HG03139 (cell line): Measurements from ENCODE around the gene ATOH7.
"Not testable (repeated sequence)": the region's sequence is repeated elsewhere in the genome, so short reads cannot be mapped to it uniquely, and the experiment has no call there.

Experiments used
- ATAC-seq: cut with Tn5 transposase; IDR thresholded peaks from one replicate; pipeline ENCODE4 v1.9.1; 2021; ENCODE audit not compliant: unreplicated experiment

ATOH7 gene

DNA sequence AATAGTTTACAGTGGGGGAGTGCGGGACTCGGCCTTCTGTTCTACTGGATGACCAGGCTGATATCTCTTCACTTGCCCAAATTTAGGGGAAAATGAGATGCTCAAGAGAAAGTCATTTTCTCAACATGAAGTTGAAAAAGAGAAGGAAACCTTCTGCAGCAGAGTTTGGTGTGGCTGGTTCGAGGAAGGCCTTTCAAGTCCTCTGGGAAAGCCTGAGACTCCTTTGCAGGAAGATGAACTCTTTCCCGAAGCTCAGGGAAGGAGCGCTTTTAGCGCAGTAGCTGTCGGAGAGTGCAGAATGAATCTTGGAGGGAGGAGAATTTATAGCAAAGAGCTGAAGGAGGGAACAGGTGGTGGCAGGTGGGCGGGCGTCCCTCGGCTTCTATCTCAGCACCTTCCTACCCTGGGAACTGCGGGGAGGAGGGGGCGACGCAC lies at the start of gene ATOH7:
Gene ATOH7 (minus strand): TSS at position 297 of the 435 bp plus-strand sequence. CDS start 436 bp downstream, outside the sequence.
- no peak for ATAC-seq

- ATAC-seq = no peak
Measured at GRCh38 chr10:68280758-68281157, 48.8 kb upstream of the ATOH7 start.

DNA sequence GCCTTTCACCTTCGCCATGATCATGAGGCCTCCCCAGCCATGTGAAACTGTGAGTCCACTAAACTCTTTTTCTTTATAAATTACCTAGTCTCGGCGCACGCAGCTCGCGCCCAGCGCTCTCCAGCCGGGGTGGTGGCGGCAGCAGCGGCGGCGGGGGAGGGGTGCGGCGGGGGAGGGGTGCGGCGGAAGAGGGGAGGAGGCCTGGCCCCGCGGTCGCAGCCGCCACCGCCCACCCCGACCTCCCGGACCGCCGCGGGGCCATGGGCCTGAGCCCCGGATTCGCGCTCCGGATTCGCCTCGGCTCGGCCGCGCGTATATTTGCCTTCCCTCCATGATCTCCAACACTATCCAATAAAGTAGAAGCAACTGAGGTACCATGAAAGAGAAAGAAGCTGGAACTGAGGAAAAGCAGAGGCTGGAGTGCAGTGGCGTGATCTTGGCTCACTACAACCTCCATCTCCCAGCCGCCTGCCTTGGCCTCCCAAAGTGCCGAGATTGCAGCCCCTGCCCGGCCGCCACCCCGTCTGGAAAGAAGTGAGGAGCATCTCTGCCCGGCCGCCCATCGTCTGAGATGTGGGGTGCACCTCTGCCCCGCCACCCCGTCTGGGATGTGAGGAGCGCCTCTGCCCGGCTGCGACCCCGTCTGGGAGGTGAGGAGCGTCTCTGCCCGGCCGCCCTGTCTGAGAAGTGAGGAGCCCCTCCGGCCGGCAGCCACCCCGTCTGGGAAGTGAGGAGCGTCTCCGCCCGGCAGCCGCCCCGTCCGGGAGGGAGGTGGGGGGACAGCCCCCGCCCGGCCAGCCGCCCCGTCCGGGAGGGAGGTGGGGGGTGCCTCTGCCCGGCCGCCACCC lies 47.2 kb upstream of the ATOH7 start:
- not testable (repeated sequence) for ATAC-seq

GRCh38 chr10:68277814-68278213 lies 45.9 kb upstream of the ATOH7 start:
- ATAC-seq = not testable (repeated sequence)

DNA sequence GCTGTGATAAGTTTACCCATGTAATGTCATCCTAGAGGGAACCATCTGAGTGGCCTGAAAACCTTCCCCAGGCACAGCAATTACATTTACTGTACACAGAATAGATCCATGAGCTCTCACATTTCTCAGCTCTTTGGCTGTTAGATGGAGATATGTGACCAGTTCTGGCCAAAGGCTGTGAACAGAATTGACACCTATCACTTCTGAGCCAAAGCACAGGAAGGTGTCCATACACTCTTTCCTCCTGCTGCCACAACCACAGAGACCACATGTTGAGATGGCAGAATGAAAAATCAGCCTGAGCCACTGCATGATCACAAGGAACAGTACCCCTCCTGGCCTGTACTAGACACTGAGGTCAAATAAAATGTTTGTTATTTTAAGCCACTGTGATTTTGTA lies 44.3 kb upstream of the ATOH7 start:
- ATAC-seq = no peak

DNA sequence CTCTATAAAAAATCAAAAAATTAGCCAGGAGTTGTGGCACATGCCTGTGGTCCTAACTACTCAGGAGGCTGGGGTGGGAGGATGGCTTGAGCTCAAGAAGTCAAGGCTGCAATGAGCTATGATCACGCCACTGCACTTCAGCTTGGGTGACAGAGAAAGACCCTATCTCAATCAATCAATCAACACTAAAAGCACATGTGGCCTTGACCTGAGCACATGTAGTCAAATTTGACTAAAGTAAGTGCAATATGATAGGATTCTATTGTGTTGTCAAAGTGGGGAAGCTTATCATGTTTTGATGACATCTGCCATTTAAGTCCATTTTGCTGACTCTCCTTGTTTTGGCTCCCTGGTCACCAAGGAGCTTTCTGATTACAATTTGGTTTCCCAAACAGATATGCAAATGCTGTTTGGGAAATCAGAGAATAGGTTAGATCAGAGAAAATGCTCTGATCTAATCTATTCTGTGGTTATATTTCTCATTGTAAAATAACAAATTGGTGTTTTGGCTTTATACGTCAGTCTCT lies 43.8 kb upstream of the ATOH7 start:
- ATAC-seq = no peak

DNA sequence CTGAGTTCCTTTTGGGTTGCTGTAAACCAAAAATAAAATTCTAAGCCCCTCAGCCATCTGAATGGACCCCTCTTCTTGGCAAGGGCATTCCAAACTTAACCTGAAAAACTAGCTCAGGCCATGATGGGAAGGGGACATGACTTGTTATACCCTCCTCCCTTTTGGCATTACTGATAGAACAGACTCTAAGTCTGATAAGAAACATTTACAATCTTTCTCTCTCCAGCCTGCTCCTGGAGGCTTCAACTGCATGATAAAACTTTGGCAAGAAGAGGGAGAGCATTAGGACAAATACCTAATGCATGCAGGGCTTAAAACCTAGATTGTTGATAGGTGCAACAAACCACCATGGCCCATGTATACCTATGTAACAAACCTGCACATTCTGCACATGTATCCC lies 40.9 kb upstream of the ATOH7 start:
- ATAC-seq = no peak

DNA sequence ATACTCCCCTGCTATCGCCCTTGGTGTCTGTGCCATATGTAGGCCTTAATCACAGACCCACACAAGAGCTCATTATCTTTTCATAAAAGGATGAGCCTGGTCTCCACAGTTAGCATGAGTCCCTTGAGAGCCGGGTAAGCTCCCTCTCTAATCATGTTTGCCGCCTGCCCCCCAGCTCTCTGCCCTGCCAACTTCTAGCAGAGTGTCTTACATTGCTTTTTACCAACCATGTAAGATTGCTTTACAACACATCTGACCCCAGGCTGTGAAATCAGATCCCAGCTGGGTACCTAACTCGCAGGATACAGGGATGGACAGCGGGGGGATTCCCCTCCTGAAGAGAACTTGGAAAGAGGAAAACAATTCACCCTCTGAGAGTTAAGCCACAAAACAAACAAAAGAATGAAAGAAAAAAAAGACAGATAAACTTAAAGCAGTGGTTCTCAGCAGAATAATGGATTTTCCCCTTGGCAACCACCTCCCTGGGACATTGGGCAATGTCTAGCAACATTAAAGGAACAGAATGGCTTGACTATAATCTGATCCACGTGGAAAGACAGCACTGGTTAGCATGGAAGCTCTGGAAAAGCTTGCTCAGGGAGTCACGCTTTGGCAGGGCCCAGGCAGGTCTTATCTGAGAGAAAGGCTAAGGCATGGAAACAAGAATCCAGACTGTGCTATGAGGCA lies 39.4 kb upstream of the ATOH7 start:
- ATAC-seq = no peak

- ATAC-seq = no peak
Measured at GRCh38 chr10:68269562-68270290, 37.8 kb upstream of the ATOH7 start.

DNA sequence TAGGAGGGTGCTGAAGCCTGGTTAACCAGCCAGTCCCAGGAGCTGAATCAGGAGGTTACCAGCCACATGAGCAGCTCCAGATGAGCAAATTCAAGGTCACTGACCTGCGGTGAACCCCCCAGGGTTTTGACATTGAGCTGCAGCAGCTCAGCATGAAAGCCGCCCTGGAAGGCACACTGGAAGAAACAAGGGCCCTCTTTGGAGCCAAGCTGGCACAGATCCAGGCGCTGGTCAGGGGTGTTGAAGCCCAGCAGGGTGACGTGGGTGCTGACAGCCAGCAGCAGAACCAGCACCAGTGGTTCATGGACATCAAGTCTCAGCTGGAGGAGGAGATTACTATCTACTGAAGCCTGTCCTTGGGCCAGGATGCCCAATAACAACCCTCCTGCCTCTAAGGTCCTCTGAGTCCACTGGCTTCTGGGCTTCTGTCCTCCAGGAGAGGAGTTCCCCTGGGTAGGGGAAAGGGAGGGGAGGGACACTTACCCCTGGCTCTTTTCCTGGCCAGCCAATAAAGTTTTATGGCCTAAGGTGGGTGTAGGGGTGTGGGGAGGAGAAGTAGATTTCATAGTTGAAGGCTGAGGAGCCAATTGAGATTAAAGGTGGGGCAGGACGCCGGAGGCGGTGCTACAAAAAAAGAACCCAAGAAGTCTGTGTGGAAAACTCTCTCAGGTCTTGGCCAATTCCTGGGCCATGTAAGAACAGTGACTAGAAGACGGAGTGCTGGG lies 29.4 kb upstream of the ATOH7 start:
- ATAC-seq = no peak

GRCh38 chr10:68253346-68253745 lies 21.4 kb upstream of the ATOH7 start:
- no peak for ATAC-seq

- no peak for ATAC-seq
Measured at GRCh38 chr10:68251625-68252495, 19.9 kb upstream of the ATOH7 start.

GRCh38 chr10:68251151-68251550 lies 19.2 kb upstream of the ATOH7 start:
- no peak for ATAC-seq

- ATAC-seq = no peak
Measured at GRCh38 chr10:68249297-68249696, 17.4 kb upstream of the ATOH7 start.

- no peak for ATAC-seq
Measured at GRCh38 chr10:68247931-68248330, 16.0 kb upstream of the ATOH7 start.

GRCh38 chr10:68246397-68246796 lies 14.5 kb upstream of the ATOH7 start:
- not testable (repeated sequence) for ATAC-seq

DNA sequence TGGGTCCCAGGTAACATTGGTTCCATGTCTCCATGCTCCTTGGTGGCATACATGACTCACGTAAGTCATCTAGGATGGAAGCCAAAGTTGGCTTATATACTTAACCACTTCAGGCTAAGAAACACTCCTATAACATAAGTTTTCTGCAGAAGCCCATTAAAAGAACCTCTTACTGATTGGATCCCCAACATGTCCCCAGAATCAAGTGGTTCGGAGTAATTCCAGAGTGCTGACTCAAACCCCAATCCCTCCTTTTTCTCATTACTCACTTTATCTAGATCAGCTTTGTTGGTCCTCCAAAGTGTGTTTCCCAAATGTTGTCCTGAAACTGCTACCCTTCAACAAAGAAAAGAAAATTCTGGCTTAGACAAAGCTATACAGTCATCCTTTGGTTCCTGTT lies 10.1 kb upstream of the ATOH7 start:
- no peak for ATAC-seq

DNA sequence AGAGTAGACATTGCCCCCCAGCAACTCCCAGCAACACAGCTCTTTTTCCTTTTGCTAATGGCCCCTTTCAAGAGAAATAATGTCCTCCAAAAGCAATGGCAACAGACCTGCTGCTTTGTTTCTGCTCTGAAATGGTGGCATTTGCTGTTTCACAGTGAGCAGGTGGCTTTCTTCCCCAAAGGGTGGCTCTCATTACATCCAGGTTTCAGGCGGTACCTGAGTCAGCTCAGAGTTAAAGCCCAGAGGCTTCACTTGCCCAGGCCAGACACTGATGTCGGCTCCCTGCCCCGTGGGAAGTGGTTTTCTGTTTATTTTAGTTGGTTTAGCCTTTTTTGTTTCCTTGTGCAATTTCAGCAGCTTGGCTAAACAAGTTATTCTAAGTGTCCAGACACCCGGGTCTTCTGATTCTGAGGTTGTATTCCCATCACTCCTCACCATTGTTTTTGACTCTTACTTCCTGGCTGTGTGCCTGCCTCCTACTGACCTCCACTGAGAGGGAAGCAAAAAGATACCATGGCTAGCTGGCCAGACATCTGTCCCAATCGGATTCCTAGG lies 7.8 kb upstream of the ATOH7 start:
- no peak for ATAC-seq

GRCh38 chr10:68239069-68239468 lies 7.2 kb upstream of the ATOH7 start:
- ATAC-seq = no peak
